K562 (cell line): ENCODE measurements around the gene F11R. TPM values are rescaled to one million over a fixed set of nuclear protein-coding genes. Genes with fewer than 3 reads are reported as not detected.
"Not testable (repeated sequence)": the region's sequence is repeated elsewhere in the genome, so short reads cannot be mapped to it uniquely, and the experiment has no call there.

Source experiments
- ATAC-seq: fragments of 200-7000 bp; cut with Tn5 transposase; 3 replicates; pipeline ENCODE4 v1.9.1; 2020; ENCODE audit warnings: moderate library complexity
- BruUV-seq: library from RNA; stranded (reverse); fragments of 400-500 nt; replicated peaks from 2 replicates; lab custom pipeline; 2021; lab: Mats Ljungman, UMichigan
- CTCF ChIA-PET: fragments of 300-600 bp; formaldehyde crosslinking; extraction: SDS; loops from one replicate; lab custom pipeline; 2021; ENCODE audit warnings: low intra/inter-chr PET ratio; lab: Yijun Ruan, JAX
- POLR2A ChIA-PET: fragments of 300-600, 350-650 bp; sonication (Branson Sonifier 250); formaldehyde crosslinking; extraction: SDS; loops from one replicate; lab custom pipeline; 2021; ENCODE audit warnings: antibody characterized with exemption, inconsistent platforms; lab: Yijun Ruan, JAX
- DNase-seq, 4 experiments: peaks; one replicate each; pipeline versions ENCODE4 v3.0.0 to v3.0.0-alpha.2; 2011 to 2018; ENCODE audit warnings: low spot score in 3 of 4, mixed read lengths in 3 of 4; ENCODE audit errors: extremely low read depth in 1 of 4
- FAIRE-seq: peaks from 2 replicates; lab custom pipeline; 2011; peaks lifted over from hg19 to GRCh38; lab: Jason Lieb, UNC
- H2AFZ ChIP-seq: 2 replicates; pipeline ENCODE4 v1.6.0; 2011; ENCODE audit warnings: low read depth, low read length, control low read depth, inconsistent platforms
- H3K27ac ChIP-seq: fragments of 200-600 bp; 3 replicates; pipeline ENCODE4 v1.8.0; 2011; ENCODE audit warnings: low read depth, mild to moderate bottlenecking, control low read depth, inconsistent platforms, low read length, moderate library complexity, mixed read lengths; ENCODE audit errors: extremely low read depth
- H3K27me3 ChIP-seq, 2 experiments: fragments of 300-600 bp in 1 of 2; 2 replicates in 1 of 2; 3 replicates in 1 of 2; pipeline versions ENCODE4 v1.6.0 to v1.8.0; 2011; ENCODE audit warnings: inconsistent platforms in 2 of 2, low read length in 2 of 2, mild to moderate bottlenecking in 1 of 2, mixed read lengths in 1 of 2, moderate library complexity in 1 of 2; ENCODE audit not compliant: control insufficient read depth in 2 of 2, insufficient read depth in 2 of 2
- H3K36me3 ChIP-seq: fragments of 300-600 bp; 3 replicates; pipeline ENCODE4 v1.8.0; 2011; ENCODE audit warnings: mild to moderate bottlenecking, low read length, inconsistent platforms; ENCODE audit not compliant: control insufficient read depth, insufficient read depth
- H3K4me1 ChIP-seq, 2 experiments: fragments of 200-600 bp in 1 of 2; replicated peaks in 1 of 2; 2 replicates in 1 of 2; 3 replicates in 1 of 2; pipeline versions ENCODE4 v1.5.1 to v1.8.0; 2011; ENCODE audit warnings: inconsistent platforms in 2 of 2, low read length in 2 of 2, mild to moderate bottlenecking in 1 of 2, mixed read lengths in 1 of 2, moderate library complexity in 1 of 2; ENCODE audit not compliant: control insufficient read depth in 2 of 2, insufficient read depth in 2 of 2
- H3K4me2 ChIP-seq: 2 replicates; pipeline ENCODE4 v1.6.1; 2011; ENCODE audit warnings: low read length, control low read depth, inconsistent platforms, mixed read lengths; ENCODE audit not compliant: insufficient read depth
- H3K4me3 ChIP-seq: fragments of 200-600 bp; sonication (generic), shearing (Covaris generic); 2 replicates; pipeline ENCODE4 v1.5.1; 2016; ENCODE audit warnings: control low read depth, inconsistent platforms
- H3K79me2 ChIP-seq: fragments of 200-600 bp; 3 replicates; pipeline ENCODE4 v1.8.0; 2011; ENCODE audit warnings: low read length, inconsistent platforms; ENCODE audit not compliant: control insufficient read depth, insufficient read depth
- H3K9ac ChIP-seq, 2 experiments: 2 replicates each; pipeline versions ENCODE4 v1.6.0 to v1.6.1; 2011; ENCODE audit warnings: low read depth in 2 of 2, low read length in 2 of 2, control low read depth in 1 of 2, inconsistent platforms in 1 of 2, mild to moderate bottlenecking in 1 of 2, mixed read lengths in 1 of 2; ENCODE audit not compliant: insufficient read depth in 1 of 2
- H3K9me1 ChIP-seq: one replicate; pipeline ENCODE4 v1.6.0; 2011; ENCODE audit warnings: inconsistent platforms, mild to moderate bottlenecking, low read length, moderate library complexity; ENCODE audit not compliant: control insufficient read depth, insufficient read depth
- H3K9me3 ChIP-seq: replicated peaks from 2 replicates; pipeline ENCODE4 v1.5.1; 2011; ENCODE audit warnings: low read depth, low read length, inconsistent platforms; ENCODE audit not compliant: control insufficient read depth, insufficient read depth
- H4K20me1 ChIP-seq: replicated peaks from 2 replicates; pipeline ENCODE4 v1.6.1; 2011; ENCODE audit warnings: low read length, inconsistent platforms, mixed read lengths; ENCODE audit not compliant: control insufficient read depth, insufficient read depth
- ETV5 ChIP-seq: sonication (generic); formaldehyde crosslinking; IDR thresholded peaks from 2 replicates; pipeline ENCODE4 v1.4.0; 2020; ENCODE audit warnings: low read depth, mild to moderate bottlenecking, missing genetic modification reagents
- GATA2 ChIP-seq: sonication (generic); formaldehyde crosslinking; IDR thresholded peaks from 2 replicates; pipeline ENCODE4 v1.4.0; 2020; ENCODE audit warnings: mild to moderate bottlenecking, missing genetic modification reagents
- HDAC3 ChIP-seq: fragments of 450-650 bp; IDR thresholded peaks from 2 replicates; pipeline ENCODE4 v1.6.1; 2018; ENCODE audit warnings: borderline replicate concordance, mild to moderate bottlenecking, moderate library complexity; ENCODE audit not compliant: partially characterized antibody
- MEIS2 ChIP-seq: fragments of 450-650 bp; IDR thresholded peaks from 2 replicates; pipeline ENCODE4 v1.6.1; 2014; ENCODE audit warnings: mild to moderate bottlenecking; ENCODE audit not compliant: partially characterized antibody
- NCOR1 ChIP-seq: fragments of 450-650 bp; IDR thresholded peaks from 2 replicates; pipeline ENCODE4 v1.6.1; 2016; ENCODE audit warnings: mild to moderate bottlenecking, moderate library complexity
- TEAD1 ChIP-seq, 2 experiments: fragments of 450-650 bp in 1 of 2; sonication (generic) in 1 of 2; formaldehyde crosslinking; IDR thresholded peaks; 2 replicates each; pipeline versions ENCODE4 v1.4.0 to v1.8.0; 2020 to 2022; ENCODE audit warnings: mild to moderate bottlenecking in 2 of 2, missing genetic modification reagents in 1 of 2
- ZBED1 ChIP-seq: IDR thresholded peaks from 2 replicates; pipeline ENCODE4 v1.6.1; 2014
- ZBTB11 ChIP-seq, 3 experiments: fragments of 200-800 bp in 1 of 3; fragments of 250-450 bp in 1 of 3; fragments of 450-650 bp in 1 of 3; sonication (Bioruptor Pico) in 1 of 3; sonication (Bioruptor generic) in 1 of 3; formaldehyde crosslinking in 1 of 3; IDR thresholded peaks; 2 replicates each; pipeline versions ENCODE4 v1.6.1 to v1.8.0; 2016 to 2022; ENCODE audit warnings: mild to moderate bottlenecking in 2 of 3, missing genetic modification characterization in 2 of 3, missing compliant biosample characterization in 1 of 3, moderate library complexity in 1 of 3
- ZNF197 ChIP-seq: fragments of 200-800 bp; sonication (Bioruptor generic); IDR thresholded peaks from 2 replicates; pipeline ENCODE4 v1.6.1; 2016; ENCODE audit warnings: low read depth, missing genetic modification characterization, missing compliant biosample characterization
- ZNF584 ChIP-seq: fragments of 200-800 bp; sonication (Bioruptor generic); IDR thresholded peaks from 2 replicates; pipeline ENCODE4 v1.6.1; 2016; ENCODE audit warnings: low read depth, mild to moderate bottlenecking, missing genetic modification characterization, missing compliant biosample characterization
- ZNF766 ChIP-seq: fragments of 200-800 bp; sonication (Bioruptor generic); conservative IDR thresholded peaks from 2 replicates; pipeline ENCODE4 v1.6.1; 2016; ENCODE audit warnings: missing genetic modification characterization, missing compliant biosample characterization
- WGBS: fragments of 100-300 bp; shearing (Covaris generic); methylation state at CpG from one replicate; pipeline ENCODE4 v1.1.6; 2016; ENCODE audit warnings: low coverage, mixed read lengths; ENCODE audit not compliant: insufficient coverage; ENCODE audit errors: missing lambda C conversion rate; 5-methylcytosine and 5-hydroxymethylcytosine counted together
- in situ Hi-C: fragments of 300-500 bp; cut with MboI; formaldehyde crosslinking; loops from 4 replicates; pipeline ENCODE4 v1.15.0; 2018; ENCODE audit warnings: inconsistent platforms, mixed read lengths
- intact Hi-C: fragments of 100-400 bp; cut with micrococcal nuclease; formaldehyde crosslinking; loops from 2 replicates; pipeline ENCODE4 v1.14.2; 2022
- polyA plus RNA-seq, 8 experiments: library from polyadenylated mRNA; depleted of rRNA in 4 of 8; stranded (reverse) in 5 of 8; unstranded in 3 of 8; fragments of >200 nt; fragmentation: Nextera tagmentation in 2 of 8; fragmentation: Illumina TruSeq in 1 of 8; extraction: Ambion mirVana in 2 of 8; extraction: Trizol in 1 of 8; gene quantifications; 2 replicates each; pipeline versions ENCODE4 v1.2.1 to v1.2.3, GENCODE V29; 2011 to 2014; ENCODE audit warnings: inconsistent platforms in 1 of 8, missing spikeins in 1 of 8
- total RNA-seq, 7 experiments: library from RNA; depleted of rRNA in 6 of 7; stranded (reverse); fragments of >200 nt in 6 of 7; fragmentation: Illumina TruSeq in 2 of 7; extraction: Trizol in 2 of 7; gene quantifications; 2 replicates each; pipeline versions ENCODE4 v1.2.1 to v1.2.3, GENCODE V29; 2011 to 2021; ENCODE audit warnings: low replicate concordance in 1 of 7
- TF ChIP-seq, protein P1 (sequence below): sonication (generic); formaldehyde crosslinking; IDR thresholded peaks from 2 replicates; pipeline ENCODE4 v1.9.0; 2022; ENCODE audit warnings: mild to moderate bottlenecking, missing genetic modification reagents
- TF ChIP-seq, protein P2 (sequence below): sonication (generic); formaldehyde crosslinking; IDR thresholded peaks from 2 replicates; pipeline ENCODE4 v1.9.0; 2022; ENCODE audit warnings: mild to moderate bottlenecking, missing genetic modification reagents

The F11R gene
- total and polyA plus RNA-seq, 9 of the 15 experiments (the other 6 are each of a cell fraction or from before 2014, with no cell fraction given): 27.4 to 187 (median 52.5) TPM

GRCh38 chr1:160949216-160949880 lies 71.6 kb downstream of the F11R start:
- FAIRE-seq (peak; percentile 71), DNase-seq (peak in 1 of 4 experiments; percentile 69)
- Histone ChIP-seq H4K20me1 (peaks cover 14% of the 10 kb centered on the region), H3K4me1 (peaks cover 6 to 20% of the 10 kb centered on the region in 2 experiments; a peak in 3 of 5 replicates), H3K27me3 (peaks cover 10 to 33% of the 10 kb centered on the region in 2 experiments; a peak in 3 of 5 replicates)
- H3K79me2 ChIP-seq, H3K9ac ChIP-seq, H3K4me2 ChIP-seq, ATAC-seq, H2AFZ ChIP-seq, intact Hi-C loops, H3K4me3 ChIP-seq, BruUV-seq, in situ Hi-C loops, H3K36me3 ChIP-seq, H3K9me3 ChIP-seq, H3K27ac ChIP-seq, POLR2A ChIA-PET, H3K9me1 ChIP-seq: not testable (repeated sequence)
- CTCF ChIA-PET: interaction anchor here (4.0 kb wide), 1 partner anchor 114 kb away, joined by 18 read pairs; no protein-coding TSS in a partner anchor
- 0% methylated on average over 4 of the region's 7 CpGs for WGBS
- TF ChIP-seq ZNF766 (CRISPR knock-in tag) (peak; percentile 58; the same call in 1 of the 2 replicates), ZBED1 (peak; percentile 42; the same call in 1 of the 2 replicates), ZBTB11 (CRISPR knock-in tag; IDR thresholded peaks at IDR 0.05) (0 out of 6 replicates have a peak, but pooled peaks of 1 of the 3 experiments have one; percentile 24), ZNF584 (CRISPR knock-in tag) (peak; percentile 76; the same call in 1 of the 2 replicates), MEIS2 (peak; percentile 14), TEAD1 (CRISPR knock-in tag; IDR thresholded peaks at IDR 0.05) (peak in 1 of 2 experiments; percentile 59; a peak in 1 of 4 replicates), GATA2 (CRISPR knock-in tag) (peak; percentile 95), ZNF197 (CRISPR knock-in tag) (0 out of 2 replicates have a peak, but pooled peaks have one; percentile 61), NCOR1 (peak; percentile 83), HDAC3 (peak; percentile 67), ETV5 (CRISPR knock-in tag) (peak; percentile 84)
- TF ChIP-seq, protein P1, sequence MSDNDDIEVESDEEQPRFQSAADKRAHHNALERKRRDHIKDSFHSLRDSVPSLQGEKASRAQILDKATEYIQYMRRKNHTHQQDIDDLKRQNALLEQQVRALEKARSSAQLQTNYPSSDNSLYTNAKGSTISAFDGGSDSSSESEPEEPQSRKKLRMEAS (CRISPR knock-in tag): peak; percentile 97
- TF ChIP-seq, protein P2, sequence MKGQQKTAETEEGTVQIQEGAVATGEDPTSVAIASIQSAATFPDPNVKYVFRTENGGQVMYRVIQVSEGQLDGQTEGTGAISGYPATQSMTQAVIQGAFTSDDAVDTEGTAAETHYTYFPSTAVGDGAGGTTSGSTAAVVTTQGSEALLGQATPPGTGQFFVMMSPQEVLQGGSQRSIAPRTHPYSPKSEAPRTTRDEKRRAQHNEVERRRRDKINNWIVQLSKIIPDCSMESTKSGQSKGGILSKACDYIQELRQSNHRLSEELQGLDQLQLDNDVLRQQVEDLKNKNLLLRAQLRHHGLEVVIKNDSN: peak; percentile 42
